GM10847 (cell line): ENCODE data around the gene UBTFL1.
"Not testable (repeated sequence)": the region's sequence is repeated elsewhere in the genome, so short reads cannot be mapped to it uniquely, and the experiment has no call there.

Experiments used
- POLR2A ChIP-seq: IDR thresholded peaks from 2 replicates; pipeline ENCODE4 v1.6.1; 2011; ENCODE audit not compliant: insufficient read length; ENCODE audit errors: extremely low read depth

UBTFL1 gene

GRCh38 chr11:90085650-90086049 is at the start of gene UBTFL1:
Gene UBTFL1, plus strand, starts transcription at chr11:90085950. Its CDS starts 0 bp downstream, at chr11:90085950.
- TF ChIP-seq POLR2A, result not testable (repeated sequence)

GRCh38 chr11:90100431-90100830 is 14.7 kb downstream of the UBTFL1 start:
- no peak for TF ChIP-seq POLR2A

- TF ChIP-seq POLR2A, result no peak
These were observed 27.8 kb downstream of the UBTFL1 start for GRCh38 chr11:90113541-90113940.

- no peak for TF ChIP-seq POLR2A
These were observed 34.4 kb downstream of the UBTFL1 start for GRCh38 chr11:90120191-90120590.

GRCh38 chr11:90124371-90124770 is 38.6 kb downstream of the UBTFL1 start:
- TF ChIP-seq POLR2A, result no peak

- TF ChIP-seq POLR2A, result no peak
These were observed 39.2 kb downstream of the UBTFL1 start for GRCh38 chr11:90124946-90125345.

GRCh38 chr11:90133560-90134477 is 48.1 kb downstream of the UBTFL1 start:
- no peak for TF ChIP-seq POLR2A

- TF ChIP-seq POLR2A, result no peak
These were observed 48.8 kb downstream of the UBTFL1 start, which contains the start of gene NAALAD2 for GRCh38 chr11:90134478-90135003. Gene NAALAD2, plus strand, starts transcription at chr11:90134663. Its CDS starts 96 bp downstream, at chr11:90134759.

GRCh38 chr11:90135016-90135415 is 49.3 kb downstream of the UBTFL1 start:
- TF ChIP-seq POLR2A, result no peak
